ENCODE data around the gene CAAP1.

Gene CAAP1

GRCh38 chr9:26801772-26802171 is 90.8 kb downstream of the CAAP1 start:
- Histone ChIP-seq H3K9ac (no peak overlapping the region), H3K4me2 (no peak overlapping the region), H3K27ac (no peak overlapping the region), H3K27me3 (no peaks in the 10 kb centered on the region), H3K36me3 (no peaks in the 10 kb centered on the region), H3K4me3 (no peak overlapping the region), H4K20me1 (no peaks in the 10 kb centered on the region), H3K4me1 (no peaks in the 10 kb centered on the region), H3K9me3 (no peaks in the 10 kb centered on the region)
- TF ChIP-seq Cebpa-rat (IDR thresholded peaks at IDR 0.05): no peak

- no peaks in the 10 kb centered on the region for H3K36me3 ChIP-seq
- H4K20me1 ChIP-seq: no peaks in the 10 kb centered on the region
- H3K27me3 ChIP-seq: no peaks in the 10 kb centered on the region
- no peak overlapping the region for H3K9ac ChIP-seq
- no peak overlapping the region for H3K4me2 ChIP-seq
- no peaks in the 10 kb centered on the region for H3K4me1 ChIP-seq
- H3K9me3 ChIP-seq: no peaks in the 10 kb centered on the region
- TF ChIP-seq Cebpa-rat (IDR thresholded peaks at IDR 0.05): no peak
- no peak overlapping the region for H3K27ac ChIP-seq
- H3K4me3 ChIP-seq: no peak overlapping the region
Observed at GRCh38 chr9:26800322-26800721, 92.3 kb downstream of the CAAP1 start.

GRCh38 chr9:26791274-26791673 is 101.3 kb downstream of the CAAP1 start:
- Histone ChIP-seq H3K27me3 (no peaks in the 10 kb centered on the region), H3K4me2 (no peak overlapping the region), H3K9ac (no peak overlapping the region), H3K4me3 (no peak overlapping the region), H3K27ac (no peak overlapping the region), H3K4me1 (no peaks in the 10 kb centered on the region), H3K9me3 (no peaks in the 10 kb centered on the region), H4K20me1 (no peaks in the 10 kb centered on the region), H3K36me3 (no peaks in the 10 kb centered on the region)
- TF ChIP-seq Cebpa-rat (IDR thresholded peaks at IDR 0.05): no peak

Data from BLaER1 (cell line).